ENCODE data around the gene MYBBP1A.

The MYBBP1A gene

GRCh38 chr17:4586043-4586442, 30.9 kb upstream of the MYBBP1A start:
- TF ChIP-seq GABPA (IDR thresholded peaks at IDR 0.05; ENCODE audit: low read depth) (no peak), CTCF (IDR thresholded peaks at IDR 0.05; ENCODE audit: insufficient read depth, low read length) (no peak), SPI1 (IDR thresholded peaks at IDR 0.05; ENCODE audit: borderline replicate concordance, low read depth) (no peak), REST (IDR thresholded peaks at IDR 0.05; ENCODE audit: insufficient replicate concordance, low read depth) (no peak), POLR2AphosphoS5 (IDR thresholded peaks at IDR 0.05; ENCODE audit: low read depth) (no peak)
- Histone ChIP-seq H3K27ac (replicated peaks) (no peak overlapping the region), H3K4me3 (replicated peaks; ENCODE audit: insufficient read depth, low read length) (no peak overlapping the region), H3K27me3 (ENCODE audit: insufficient read depth, poor library complexity, severe bottlenecking) (peaks cover 7% of the 10 kb centered on the region)
- no peak for DNase-seq (ENCODE audit: low read depth in 1 of 2, low spot score in 1 of 2)

GRCh38 chr17:4585638-4585994, 30.4 kb upstream of the MYBBP1A start:
- Histone ChIP-seq H3K27ac (replicated peaks) (no peak overlapping the region), H3K27me3 (ENCODE audit: insufficient read depth, poor library complexity, severe bottlenecking) (peaks cover 7% of the 10 kb centered on the region), H3K4me3 (replicated peaks; ENCODE audit: insufficient read depth, low read length) (no peak overlapping the region)
- TF ChIP-seq POLR2AphosphoS5 (IDR thresholded peaks at IDR 0.05; ENCODE audit: low read depth) (no peak), CTCF (IDR thresholded peaks at IDR 0.05; ENCODE audit: insufficient read depth, low read length) (no peak), REST (IDR thresholded peaks at IDR 0.05; ENCODE audit: insufficient replicate concordance, low read depth) (no peak), SPI1 (IDR thresholded peaks at IDR 0.05; ENCODE audit: borderline replicate concordance, low read depth) (no peak), GABPA (IDR thresholded peaks at IDR 0.05; ENCODE audit: low read depth) (no peak)
- no peak for DNase-seq (ENCODE audit: low read depth in 1 of 2, low spot score in 1 of 2)

- peaks cover 7% of the 10 kb centered on the region for H3K27me3 ChIP-seq (ENCODE audit: insufficient read depth, poor library complexity, severe bottlenecking)
Observed at GRCh38 chr17:4584917-4585637, 29.9 kb upstream of the MYBBP1A start.

More at GRCh38 chr17:4584917-4585637, 29.9 kb upstream of the MYBBP1A start:
- Histone ChIP-seq H3K27ac (replicated peaks) (no peak overlapping the region), H3K4me3 (replicated peaks; ENCODE audit: insufficient read depth, low read length) (no peak overlapping the region)
- TF ChIP-seq GABPA (IDR thresholded peaks at IDR 0.05; ENCODE audit: low read depth): no peak
- no peak for TF ChIP-seq SPI1 (IDR thresholded peaks at IDR 0.05; ENCODE audit: borderline replicate concordance, low read depth)
- no peak for TF ChIP-seq REST (IDR thresholded peaks at IDR 0.05; ENCODE audit: insufficient replicate concordance, low read depth)
- no peak for TF ChIP-seq POLR2AphosphoS5 (IDR thresholded peaks at IDR 0.05; ENCODE audit: low read depth)
- TF ChIP-seq CTCF (IDR thresholded peaks at IDR 0.05; ENCODE audit: insufficient read depth, low read length): no peak
- no peak for DNase-seq (ENCODE audit: low read depth in 1 of 2, low spot score in 1 of 2)
